Activated naive CD8-positive, alpha-beta T cell (primary cell): ENCODE results near the gene PPARA.

Source experiments
- H3K27ac Mint-ChIP-seq: one replicate; pipeline ENCODE4 v1.8.0; 2021; ENCODE audit warnings: mixed read lengths
- H3K27me3 Mint-ChIP-seq: one replicate; pipeline ENCODE4 v1.8.0; 2021; ENCODE audit warnings: mixed read lengths
- H3K36me3 Mint-ChIP-seq: one replicate; pipeline ENCODE4 v1.8.0; 2021; ENCODE audit warnings: mixed read lengths
- H3K4me1 Mint-ChIP-seq: one replicate; pipeline ENCODE4 v1.8.0; 2021; ENCODE audit warnings: low read depth, mixed read lengths
- H3K4me3 Mint-ChIP-seq: one replicate; pipeline ENCODE4 v1.8.0; 2021; ENCODE audit warnings: mild to moderate bottlenecking, mixed read lengths
- H3K9me3 Mint-ChIP-seq: one replicate; pipeline ENCODE4 v1.8.0; 2021; ENCODE audit warnings: low read depth, mixed read lengths

The PPARA gene

GRCh38 chr22:46278656-46279645, 128.6 kb downstream of the PPARA start:
- no peak overlapping the region for H3K4me3 Mint-ChIP-seq
- H3K36me3 Mint-ChIP-seq, result peaks cover 9% of the 10 kb centered on the region
- H3K9me3 Mint-ChIP-seq, result no peaks in the 10 kb centered on the region
- H3K27me3 Mint-ChIP-seq, result no peaks in the 10 kb centered on the region
- H3K4me1 Mint-ChIP-seq, result no peaks in the 10 kb centered on the region
- H3K27ac Mint-ChIP-seq, result no peak overlapping the region

GRCh38 chr22:46280063-46280817, 129.9 kb downstream of the PPARA start:
- no peaks in the 10 kb centered on the region for H3K27me3 Mint-ChIP-seq
- no peak overlapping the region for H3K4me3 Mint-ChIP-seq
- H3K36me3 Mint-ChIP-seq, result peaks cover 9% of the 10 kb centered on the region
- no peak overlapping the region for H3K27ac Mint-ChIP-seq
- no peaks in the 10 kb centered on the region for H3K9me3 Mint-ChIP-seq
- H3K4me1 Mint-ChIP-seq, result no peaks in the 10 kb centered on the region

GRCh38 chr22:46280999-46281623, 130.8 kb downstream of the PPARA start:
- no peak overlapping the region for H3K27ac Mint-ChIP-seq
- no peaks in the 10 kb centered on the region for H3K27me3 Mint-ChIP-seq
- H3K4me3 Mint-ChIP-seq, result no peak overlapping the region
- H3K9me3 Mint-ChIP-seq, result no peaks in the 10 kb centered on the region
- H3K4me1 Mint-ChIP-seq, result no peaks in the 10 kb centered on the region
- peaks cover 3% of the 10 kb centered on the region for H3K36me3 Mint-ChIP-seq

DNA sequence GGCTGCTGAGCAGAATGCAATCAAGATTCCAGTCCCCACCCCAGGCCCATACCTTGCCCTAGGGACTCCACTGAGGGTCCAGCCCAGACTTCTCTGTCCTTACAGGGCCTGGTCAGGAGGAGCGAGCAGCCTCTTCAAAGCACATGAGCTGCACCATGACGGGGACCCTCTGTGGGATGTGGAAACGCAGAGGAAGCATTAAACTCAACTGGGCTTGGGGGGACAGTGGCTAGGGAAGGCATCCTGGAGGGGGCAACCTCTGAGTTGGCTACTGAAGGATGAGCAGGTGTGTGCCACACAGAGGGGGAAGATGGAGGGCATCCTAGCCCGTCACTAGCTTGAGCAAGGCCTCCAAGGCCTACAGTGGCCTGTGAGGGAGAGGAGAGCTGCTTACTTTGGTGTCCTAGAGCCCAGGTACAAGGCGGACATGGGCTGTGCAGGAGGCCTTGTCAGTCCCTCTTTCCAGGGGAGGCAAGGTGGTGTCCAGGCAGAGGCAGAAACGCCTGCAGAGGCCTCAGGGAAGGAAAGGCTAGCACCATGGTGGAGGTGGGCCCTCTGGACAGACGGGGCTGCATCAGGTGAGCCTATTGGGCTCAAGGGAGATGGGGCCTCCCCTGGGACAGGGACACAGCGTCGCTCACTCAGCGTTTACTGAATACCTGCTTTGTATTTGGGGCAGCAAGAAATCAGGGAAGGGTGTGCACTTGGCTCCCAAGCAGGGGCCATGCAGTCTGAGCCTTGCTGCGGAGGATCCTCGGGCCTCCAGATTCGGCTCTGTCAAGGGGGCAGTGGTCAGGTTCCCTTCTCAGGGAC, 131.7 kb downstream of the PPARA start:
- no peak overlapping the region for H3K4me3 Mint-ChIP-seq
- no peaks in the 10 kb centered on the region for H3K4me1 Mint-ChIP-seq
- no peak overlapping the region for H3K27ac Mint-ChIP-seq

DNA sequence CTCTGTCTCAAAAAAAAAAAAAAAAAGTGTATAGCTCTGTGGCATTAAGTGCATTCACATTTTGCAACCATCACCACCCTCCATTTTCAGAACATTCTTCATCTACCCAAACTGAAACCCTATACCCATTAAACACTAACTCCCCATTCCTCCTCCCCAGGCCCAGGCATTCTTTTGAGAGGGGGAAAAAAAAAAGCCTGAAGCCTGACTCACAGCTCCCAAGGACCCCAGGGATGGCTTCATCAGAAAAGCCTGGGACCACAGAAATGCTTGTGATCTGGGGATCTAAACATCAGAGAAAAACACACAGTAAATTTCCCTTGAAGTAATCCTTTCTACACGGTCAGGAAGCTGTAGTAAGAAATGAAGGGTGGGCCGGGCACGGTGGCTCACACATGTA, 135.7 kb downstream of the PPARA start:
- Mint-ChIP-seq H3K4me1 (peaks cover 3% of the 10 kb centered on the region), H3K27me3 (no peaks in the 10 kb centered on the region), H3K36me3 (no peaks in the 10 kb centered on the region), H3K4me3 (no peak overlapping the region), H3K9me3 (no peaks in the 10 kb centered on the region), H3K27ac (no peak overlapping the region)

More for the DNA sequence above, 131.7 kb downstream of the PPARA start:
- Mint-ChIP-seq H3K9me3 (no peaks in the 10 kb centered on the region), H3K36me3 (peaks cover under 1% of the 10 kb centered on the region), H3K27me3 (no peaks in the 10 kb centered on the region)

DNA sequence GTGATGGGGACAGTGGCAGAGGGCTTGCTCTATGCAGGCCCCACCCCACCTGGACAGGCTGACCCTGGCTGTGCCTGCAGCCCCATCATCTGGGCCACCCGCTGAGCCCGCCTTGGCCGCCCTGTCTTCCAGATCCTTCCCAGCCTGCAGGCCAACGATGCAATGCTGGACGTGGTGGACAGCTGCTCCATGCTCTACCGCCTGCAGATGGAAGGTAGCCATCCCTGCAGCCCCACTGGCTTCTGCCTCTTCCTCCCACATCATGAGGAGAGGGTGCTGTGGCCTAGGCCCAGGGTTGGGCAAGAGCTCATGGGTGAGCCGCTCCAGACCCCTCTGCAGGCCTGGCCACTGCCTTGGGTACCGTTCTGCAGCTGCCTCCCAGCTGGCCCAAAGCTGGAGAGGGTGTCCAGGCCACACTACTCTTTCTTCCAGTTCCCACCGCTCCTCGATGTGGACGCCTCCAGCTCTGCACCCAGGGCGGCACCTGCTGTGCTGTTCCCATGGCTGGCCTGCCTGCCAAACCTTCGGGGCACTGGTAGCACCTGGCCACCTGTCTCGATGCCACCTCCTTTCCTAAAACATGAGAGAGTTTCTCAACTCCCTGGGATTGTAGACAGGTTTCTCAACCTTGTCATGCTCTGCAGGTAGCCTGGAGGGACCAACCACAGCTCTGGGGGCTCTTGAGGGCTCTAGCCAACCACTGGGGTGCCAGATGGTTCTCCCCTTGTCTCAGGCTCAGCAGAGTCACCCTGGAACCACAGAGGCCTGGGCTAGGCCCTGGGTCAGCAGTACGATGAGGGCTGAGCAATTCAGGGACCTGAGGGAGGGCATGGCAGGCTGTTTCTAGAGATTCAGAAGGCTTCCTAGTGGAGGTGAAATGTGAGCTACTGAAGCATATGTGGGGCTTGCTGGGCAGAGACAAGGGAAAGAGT, 136.9 kb downstream of the PPARA start:
- Mint-ChIP-seq H3K27me3 (no peaks in the 10 kb centered on the region), H3K9me3 (no peaks in the 10 kb centered on the region), H3K4me3 (no peak overlapping the region), H3K4me1 (peaks cover 3% of the 10 kb centered on the region), H3K36me3 (no peaks in the 10 kb centered on the region), H3K27ac (no peak overlapping the region)

DNA sequence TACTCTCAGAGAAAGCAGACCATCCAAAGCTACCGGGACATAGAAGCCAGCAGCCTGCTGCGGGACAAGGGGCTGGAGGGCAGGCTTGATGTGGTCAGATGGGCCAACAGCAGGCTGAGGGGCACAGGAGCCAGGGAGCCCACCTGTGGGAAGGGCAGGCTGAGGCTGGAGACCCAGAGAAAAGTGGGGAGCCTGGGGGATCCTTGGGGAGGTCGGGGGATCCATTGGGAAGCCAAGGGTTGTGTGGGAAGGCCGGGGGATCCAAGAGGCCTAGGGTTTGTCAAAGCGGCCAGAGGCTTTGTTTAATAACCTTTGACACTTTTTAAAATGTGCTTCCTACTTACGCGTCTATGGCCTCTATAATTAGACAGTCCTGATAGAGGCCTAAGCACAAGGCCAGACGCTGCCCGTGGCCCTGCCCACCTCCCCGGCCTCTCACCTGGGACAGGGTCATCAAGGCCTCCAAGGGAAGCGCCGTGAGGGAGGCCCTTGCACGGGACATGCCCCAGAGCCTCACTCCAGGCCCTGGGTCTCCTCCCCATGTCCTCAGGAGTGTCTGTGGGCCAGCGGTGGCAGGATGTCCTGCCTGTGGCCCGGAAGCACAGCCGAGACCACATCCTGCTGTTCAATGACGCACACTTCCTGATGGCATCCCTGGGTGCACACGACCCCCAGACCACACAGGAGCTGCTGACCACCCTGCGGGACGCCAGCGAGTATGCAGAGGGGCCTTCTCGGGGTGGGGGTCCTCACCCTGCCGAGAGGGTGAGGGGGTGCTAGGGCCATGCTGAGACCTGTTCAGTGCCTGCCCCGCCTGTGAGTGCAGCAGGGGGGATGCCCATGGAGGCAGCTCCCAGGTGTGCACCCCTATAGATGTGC, 137.8 kb downstream of the PPARA start:
- H3K36me3 Mint-ChIP-seq, result no peaks in the 10 kb centered on the region
- no peak overlapping the region for H3K27ac Mint-ChIP-seq
- H3K4me1 Mint-ChIP-seq, result peaks cover 3% of the 10 kb centered on the region
- H3K27me3 Mint-ChIP-seq, result no peaks in the 10 kb centered on the region
- no peak overlapping the region for H3K4me3 Mint-ChIP-seq
- no peaks in the 10 kb centered on the region for H3K9me3 Mint-ChIP-seq

GRCh38 chr22:46288846-46289243, 138.5 kb downstream of the PPARA start:
- H3K27ac Mint-ChIP-seq, result no peak overlapping the region
- H3K9me3 Mint-ChIP-seq, result no peaks in the 10 kb centered on the region
- no peaks in the 10 kb centered on the region for H3K36me3 Mint-ChIP-seq
- no peaks in the 10 kb centered on the region for H3K27me3 Mint-ChIP-seq
- H3K4me3 Mint-ChIP-seq, result no peak overlapping the region
- H3K4me1 Mint-ChIP-seq, result peaks cover 3% of the 10 kb centered on the region

GRCh38 chr22:46289244-46289891, 139.0 kb downstream of the PPARA start:
- no peaks in the 10 kb centered on the region for H3K9me3 Mint-ChIP-seq
- H3K27me3 Mint-ChIP-seq, result no peaks in the 10 kb centered on the region
- no peaks in the 10 kb centered on the region for H3K36me3 Mint-ChIP-seq
- no peak overlapping the region for H3K27ac Mint-ChIP-seq
- peaks cover 3% of the 10 kb centered on the region for H3K4me1 Mint-ChIP-seq
- H3K4me3 Mint-ChIP-seq, result no peak overlapping the region

DNA sequence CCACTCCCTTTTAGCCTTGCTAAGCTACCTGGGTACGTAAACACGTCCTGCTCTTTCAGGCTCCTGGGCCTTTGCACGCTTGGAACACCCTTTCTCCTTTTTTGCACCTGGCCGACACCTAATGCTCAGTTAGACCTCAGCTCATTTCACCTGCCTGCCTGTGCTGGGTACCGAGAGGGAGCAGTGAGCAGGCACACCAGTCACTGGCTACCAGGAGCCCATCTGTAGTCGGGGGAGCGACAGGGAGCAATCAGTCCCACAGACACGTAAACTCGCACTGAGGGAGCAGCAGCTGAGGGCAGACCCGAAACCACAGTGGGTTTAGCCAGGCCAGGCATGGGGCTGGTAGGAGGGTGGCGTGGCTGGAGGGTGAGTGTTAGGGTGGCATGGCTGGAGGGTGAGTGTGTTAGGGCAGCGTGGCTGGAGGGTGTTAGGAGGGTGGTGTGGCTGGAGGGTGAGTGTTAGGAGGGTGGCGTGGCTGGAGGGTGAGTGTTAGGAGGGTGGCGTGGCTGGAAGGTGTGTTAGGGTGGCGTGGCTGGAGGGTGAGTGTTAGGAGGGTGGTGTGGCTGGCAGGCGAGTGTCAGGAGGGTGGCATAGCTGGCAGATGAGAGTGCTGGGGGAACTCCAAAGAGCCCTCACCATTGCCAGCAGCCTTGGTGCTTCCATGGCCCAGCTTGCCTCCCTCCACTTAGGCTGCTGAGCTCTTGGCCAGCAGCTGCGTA, 140.0 kb downstream of the PPARA start:
- H3K36me3 Mint-ChIP-seq, result peaks cover 3% of the 10 kb centered on the region
- H3K4me3 Mint-ChIP-seq, result no peak overlapping the region
- no peaks in the 10 kb centered on the region for H3K27me3 Mint-ChIP-seq
- H3K4me1 Mint-ChIP-seq, result peaks cover 6% of the 10 kb centered on the region
- no peak overlapping the region for H3K27ac Mint-ChIP-seq
- H3K9me3 Mint-ChIP-seq, result no peaks in the 10 kb centered on the region

DNA sequence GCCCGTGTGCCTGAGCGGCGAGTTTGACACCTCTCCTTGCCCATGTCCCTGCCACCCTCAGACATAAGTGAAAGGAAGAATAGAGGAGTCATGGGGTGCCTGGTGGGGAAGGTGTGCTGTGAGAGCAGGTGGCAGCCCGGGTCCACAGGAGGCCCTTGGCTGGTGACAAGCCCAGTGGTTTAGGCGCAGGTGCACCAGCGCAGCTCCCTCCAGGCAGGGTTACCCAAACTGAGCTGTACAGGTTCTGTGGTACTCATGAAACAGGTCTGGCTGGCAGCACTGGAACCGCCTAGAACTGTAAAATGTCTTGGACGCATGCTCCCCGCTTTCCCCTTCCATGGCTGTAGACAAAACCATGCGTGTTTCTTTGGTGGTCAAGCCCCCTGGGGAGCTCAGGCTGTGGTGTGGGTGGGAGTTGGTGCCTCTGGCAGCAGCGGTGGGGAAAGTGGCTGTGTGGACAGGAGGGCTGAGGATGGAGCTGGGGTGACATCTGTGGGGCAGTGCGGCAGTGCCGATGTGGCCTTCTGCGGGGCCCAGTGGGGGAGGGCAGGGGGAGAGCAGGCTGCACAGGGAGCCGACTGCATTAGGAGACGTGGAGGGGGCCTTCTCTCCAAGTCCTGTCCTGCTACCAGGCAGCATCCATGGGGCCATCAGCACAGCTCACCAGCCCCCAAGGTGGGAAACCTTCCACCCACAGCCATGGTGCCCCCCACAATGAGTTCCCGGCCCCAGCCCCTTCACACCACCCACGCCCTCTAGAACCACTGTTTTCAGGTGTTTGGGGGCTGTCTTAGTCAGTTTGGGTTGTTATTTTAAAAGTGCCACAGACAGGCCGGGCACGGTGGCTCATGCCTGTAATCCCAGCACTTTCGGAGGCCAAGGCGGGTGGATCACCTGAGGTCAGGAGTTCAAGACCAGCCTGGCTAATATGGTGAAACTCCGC, 140.8 kb downstream of the PPARA start:
- no peak overlapping the region for H3K4me3 Mint-ChIP-seq
- no peaks in the 10 kb centered on the region for H3K27me3 Mint-ChIP-seq
- H3K9me3 Mint-ChIP-seq, result no peaks in the 10 kb centered on the region
- H3K36me3 Mint-ChIP-seq, result peaks cover 3% of the 10 kb centered on the region
- H3K27ac Mint-ChIP-seq, result no peak overlapping the region
- peaks cover 10% of the 10 kb centered on the region for H3K4me1 Mint-ChIP-seq
